ENCODE measurements around the gene PRELID1.
"Not testable (repeated sequence)": the region's sequence is repeated elsewhere in the genome, so short reads cannot be mapped to it uniquely, and the experiment has no call there.

The PRELID1 gene

DNA sequence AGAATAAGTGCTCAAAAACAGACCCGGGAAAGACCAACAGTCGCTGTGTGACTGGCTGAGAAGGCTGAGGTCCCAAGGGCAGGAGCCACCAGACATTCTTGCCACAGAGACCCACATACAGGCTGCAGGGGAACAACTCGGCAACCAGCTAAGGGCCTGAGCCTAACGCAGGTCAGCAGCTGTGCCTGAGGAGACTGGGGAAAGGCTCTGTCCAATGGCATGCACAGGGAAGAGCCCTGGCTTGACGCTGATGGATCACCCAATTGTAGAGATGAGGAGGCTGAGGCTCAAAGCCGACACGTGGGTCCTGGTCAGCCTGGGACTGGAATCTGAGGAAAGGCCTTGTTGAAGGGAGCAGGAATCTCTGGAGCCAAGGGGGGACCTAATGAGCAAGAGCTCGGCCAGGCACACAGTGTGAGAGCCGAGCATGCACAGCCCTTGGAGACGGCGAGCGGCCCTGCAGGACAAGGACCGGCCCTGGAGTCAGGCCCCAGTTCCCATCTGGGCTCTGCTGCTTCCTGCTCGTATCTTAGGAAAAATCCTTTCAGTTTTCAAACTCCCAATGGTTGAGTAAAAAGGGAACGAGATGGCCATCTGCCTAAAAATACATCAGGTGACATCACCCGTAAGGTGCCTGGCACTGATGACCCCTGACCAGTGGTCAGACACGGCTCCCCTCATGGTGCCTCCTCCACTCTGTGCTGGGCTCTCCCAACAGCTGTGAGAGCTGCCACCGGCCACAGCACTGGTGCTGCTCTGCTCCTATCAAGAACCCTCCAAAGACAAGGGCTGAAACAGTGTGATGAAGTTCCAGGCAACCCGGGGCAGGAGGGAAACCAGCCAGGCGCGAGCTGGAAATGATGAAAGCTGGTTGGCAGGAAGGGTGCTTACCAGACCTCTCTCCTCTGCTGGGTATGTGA, 31.4 kb downstream of the PRELID1 start:
- H3K9ac ChIP-seq (ENCODE audit: low read depth in 1 of 2, low read length in 2 of 2), result no peak overlapping the region
- peaks cover 49 to 92% of the 10 kb centered on the region in 2 donors for H3K36me3 ChIP-seq (ENCODE audit: control insufficient read depth in 1 of 2, insufficient read depth in 2 of 2, low read length in 2 of 2)
- no peak overlapping the region for H3K4me3 ChIP-seq (ENCODE audit: low read depth in 1 of 2, low read length in 2 of 2)
- no peaks in the 10 kb centered on the region for H3K27me3 ChIP-seq (ENCODE audit: control insufficient read depth in 1 of 2, insufficient read depth in 2 of 2, low read length in 2 of 2)
- H3K4me1 ChIP-seq (ENCODE audit: control insufficient read depth in 1 of 2, insufficient read depth in 2 of 2, low read length in 2 of 2), result no peaks in the 10 kb centered on the region
- H3K27ac ChIP-seq (ENCODE audit: low read depth, low read length), result no peak overlapping the region
- no peaks in the 10 kb centered on the region for H3K9me3 ChIP-seq (ENCODE audit: control insufficient read depth in 1 of 2, low read length in 2 of 2)

DNA sequence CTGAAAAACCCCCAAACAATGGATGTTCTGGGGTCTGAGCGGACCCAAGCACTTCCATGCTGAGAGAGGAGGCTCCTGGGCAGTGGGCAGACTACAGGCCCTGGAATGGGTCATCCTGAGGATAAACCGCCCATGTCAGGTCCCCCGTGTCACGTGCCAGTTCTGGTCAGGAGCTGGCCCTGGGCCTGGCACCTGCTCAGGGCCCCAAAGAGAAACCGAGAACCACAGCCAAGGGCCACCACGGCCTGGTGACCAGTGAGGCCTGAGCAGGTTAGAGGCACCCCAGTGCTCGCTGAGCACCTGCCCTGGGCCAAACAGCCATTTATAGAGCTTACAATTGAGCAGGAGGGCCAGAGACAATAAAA, 32.1 kb downstream of the PRELID1 start:
- no peak overlapping the region for H3K27ac ChIP-seq (ENCODE audit: low read depth, low read length)
- peaks cover 44 to 86% of the 10 kb centered on the region in 2 donors for H3K36me3 ChIP-seq (ENCODE audit: control insufficient read depth in 1 of 2, insufficient read depth in 2 of 2, low read length in 2 of 2)

DNA sequence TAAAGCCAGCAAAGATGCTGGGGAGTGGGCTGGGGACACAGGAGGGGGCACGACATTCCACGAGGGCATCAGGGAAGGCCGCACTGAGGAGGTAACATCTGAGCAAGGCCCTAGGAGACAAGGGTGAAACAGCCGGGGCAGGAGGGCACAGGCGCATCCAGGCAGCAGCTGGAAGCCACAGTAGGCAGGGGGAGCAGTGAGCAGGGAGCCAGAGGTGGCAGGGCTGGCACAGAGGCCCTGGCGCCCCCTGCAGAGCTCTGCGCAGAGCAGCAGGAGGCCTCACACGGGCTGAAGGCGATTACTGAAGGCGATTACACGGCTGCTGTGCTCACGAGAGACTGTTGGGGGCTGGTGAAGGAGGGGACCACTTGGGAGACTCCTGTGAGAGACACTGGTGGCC, 32.5 kb downstream of the PRELID1 start:
- no peaks in the 10 kb centered on the region for H3K27me3 ChIP-seq (ENCODE audit: control insufficient read depth in 1 of 2, insufficient read depth in 2 of 2, low read length in 2 of 2)
- H3K4me3 ChIP-seq (ENCODE audit: low read depth in 1 of 2, low read length in 2 of 2), result no peak overlapping the region
- no peaks in the 10 kb centered on the region for H3K9me3 ChIP-seq (ENCODE audit: control insufficient read depth in 1 of 2, low read length in 2 of 2)
- no peaks in the 10 kb centered on the region for H3K4me1 ChIP-seq (ENCODE audit: control insufficient read depth in 1 of 2, insufficient read depth in 2 of 2, low read length in 2 of 2)
- no peak overlapping the region for H3K9ac ChIP-seq (ENCODE audit: low read depth in 1 of 2, low read length in 2 of 2)
- no peak overlapping the region for H3K27ac ChIP-seq (ENCODE audit: low read depth, low read length)
- H3K36me3 ChIP-seq (ENCODE audit: control insufficient read depth in 1 of 2, insufficient read depth in 2 of 2, low read length in 2 of 2), result peaks cover 44 to 82% of the 10 kb centered on the region in 2 donors

More for the DNA sequence above, 32.1 kb downstream of the PRELID1 start:
- Histone ChIP-seq H3K9me3 (ENCODE audit: control insufficient read depth in 1 of 2, low read length in 2 of 2) (no peaks in the 10 kb centered on the region), H3K4me1 (ENCODE audit: control insufficient read depth in 1 of 2, insufficient read depth in 2 of 2, low read length in 2 of 2) (no peaks in the 10 kb centered on the region), H3K27me3 (ENCODE audit: control insufficient read depth in 1 of 2, insufficient read depth in 2 of 2, low read length in 2 of 2) (no peaks in the 10 kb centered on the region), H3K9ac (ENCODE audit: low read depth in 1 of 2, low read length in 2 of 2) (no peak overlapping the region), H3K4me3 (ENCODE audit: low read depth in 1 of 2, low read length in 2 of 2) (no peak overlapping the region)

DNA sequence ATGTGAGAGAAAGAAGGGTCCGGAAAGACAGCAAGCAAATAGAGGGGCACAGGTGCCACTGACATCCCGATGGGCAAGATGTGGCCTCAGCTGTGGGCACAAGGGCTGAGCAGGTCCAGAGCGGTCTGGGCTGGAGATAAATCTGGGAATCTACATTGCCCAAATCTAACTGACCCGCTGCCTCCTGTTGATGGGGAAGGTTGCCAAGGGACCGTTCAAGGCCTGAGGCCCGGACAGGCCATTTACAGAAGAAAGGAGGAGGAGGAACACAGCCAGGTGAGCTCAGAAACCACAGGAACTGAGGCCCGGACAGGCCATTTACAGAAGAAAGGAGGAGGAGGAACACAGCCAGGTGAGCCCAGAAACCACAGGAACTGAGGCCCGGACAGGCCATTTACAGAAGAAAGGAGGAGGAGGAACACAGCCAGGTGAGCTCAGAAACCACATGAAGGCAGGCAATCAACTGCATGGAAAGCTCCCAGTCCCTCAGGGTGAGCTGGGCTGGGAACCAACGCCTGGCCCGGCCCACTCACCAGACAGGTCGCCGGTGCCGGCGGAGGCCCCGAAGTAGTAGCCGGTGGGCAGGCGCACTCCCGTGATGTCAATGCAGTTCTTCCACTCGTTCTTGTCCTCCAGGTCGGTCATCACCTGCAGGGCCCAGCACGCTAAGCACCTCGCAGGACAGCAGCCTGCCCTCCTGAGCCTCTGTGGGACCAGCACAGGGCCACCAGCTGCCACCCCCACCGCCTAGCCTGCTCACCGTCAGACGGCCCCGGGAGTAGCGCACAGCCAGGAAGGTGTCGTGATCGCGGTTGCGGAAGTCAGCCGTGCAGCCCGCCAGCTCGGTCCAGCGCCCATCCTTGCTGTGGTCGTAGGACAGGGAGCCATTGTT, 33.2 kb downstream of the PRELID1 start:
- H3K27ac ChIP-seq (ENCODE audit: low read depth, low read length), result no peak overlapping the region
- no peaks in the 10 kb centered on the region for H3K9me3 ChIP-seq (ENCODE audit: control insufficient read depth in 1 of 2, low read length in 2 of 2)
- no peak overlapping the region for H3K9ac ChIP-seq (ENCODE audit: low read depth in 1 of 2, low read length in 2 of 2)
- H3K27me3 ChIP-seq (ENCODE audit: control insufficient read depth in 1 of 2, insufficient read depth in 2 of 2, low read length in 2 of 2), result no peaks in the 10 kb centered on the region
- H3K4me3 ChIP-seq (ENCODE audit: low read depth in 1 of 2, low read length in 2 of 2), result no peak overlapping the region
- H3K36me3 ChIP-seq (ENCODE audit: control insufficient read depth in 1 of 2, insufficient read depth in 2 of 2, low read length in 2 of 2), result peaks cover 44 to 79% of the 10 kb centered on the region in 2 donors
- no peaks in the 10 kb centered on the region for H3K4me1 ChIP-seq (ENCODE audit: control insufficient read depth in 1 of 2, insufficient read depth in 2 of 2, low read length in 2 of 2)

DNA sequence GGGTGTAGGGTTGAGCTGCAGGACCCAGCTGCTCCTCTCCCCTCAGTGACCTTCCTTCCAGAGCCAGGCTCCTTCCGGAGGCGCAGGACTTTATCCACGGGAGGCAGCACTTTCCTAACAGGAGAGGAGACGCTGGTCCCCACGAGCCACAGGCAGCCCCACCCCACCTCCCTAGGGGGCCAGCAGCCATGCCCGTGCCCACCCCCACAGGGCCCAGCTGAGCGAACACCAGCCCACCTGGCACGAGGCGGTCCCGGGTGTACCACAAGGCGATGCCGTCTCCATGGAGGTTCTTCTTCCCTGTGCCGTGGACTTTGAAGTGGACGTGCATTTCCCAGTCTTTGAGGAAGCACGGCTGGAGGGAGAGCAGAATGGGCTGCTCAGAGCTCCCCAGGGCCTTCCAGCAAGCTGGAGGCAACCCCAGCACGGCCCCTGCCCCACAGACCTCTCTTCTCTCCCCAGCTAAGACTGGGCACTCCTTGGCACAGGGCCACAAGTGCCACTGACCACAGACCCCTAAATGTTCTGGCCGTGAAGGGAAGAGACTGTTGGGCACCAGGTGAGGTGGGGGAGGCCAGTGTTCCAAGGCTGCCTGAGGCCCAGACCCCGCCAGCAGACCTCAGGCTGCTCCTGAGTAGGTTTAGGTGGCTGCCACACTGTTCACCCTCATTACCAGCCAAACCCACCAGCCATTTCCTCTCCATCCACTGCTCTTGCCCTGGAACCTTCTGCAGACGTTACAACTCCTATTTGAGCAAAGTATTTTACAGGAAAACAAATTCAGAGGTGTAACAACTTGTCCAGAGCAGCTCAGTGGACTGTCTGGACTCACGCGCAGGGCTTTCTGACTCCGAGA, 34.9 kb downstream of the PRELID1 start:
- H3K4me3 ChIP-seq (ENCODE audit: low read depth in 1 of 2, low read length in 2 of 2), result no peak overlapping the region
- H3K27ac ChIP-seq (ENCODE audit: low read depth, low read length), result no peak overlapping the region
- peaks cover 35 to 69% of the 10 kb centered on the region in 2 donors for H3K36me3 ChIP-seq (ENCODE audit: control insufficient read depth in 1 of 2, insufficient read depth in 2 of 2, low read length in 2 of 2)
- H3K9me3 ChIP-seq (ENCODE audit: control insufficient read depth in 1 of 2, low read length in 2 of 2), result no peaks in the 10 kb centered on the region
- no peak overlapping the region for H3K9ac ChIP-seq (ENCODE audit: low read depth in 1 of 2, low read length in 2 of 2)
- no peaks in the 10 kb centered on the region for H3K27me3 ChIP-seq (ENCODE audit: control insufficient read depth in 1 of 2, insufficient read depth in 2 of 2, low read length in 2 of 2)
- H3K4me1 ChIP-seq (ENCODE audit: control insufficient read depth in 1 of 2, insufficient read depth in 2 of 2, low read length in 2 of 2), result no peaks in the 10 kb centered on the region

DNA sequence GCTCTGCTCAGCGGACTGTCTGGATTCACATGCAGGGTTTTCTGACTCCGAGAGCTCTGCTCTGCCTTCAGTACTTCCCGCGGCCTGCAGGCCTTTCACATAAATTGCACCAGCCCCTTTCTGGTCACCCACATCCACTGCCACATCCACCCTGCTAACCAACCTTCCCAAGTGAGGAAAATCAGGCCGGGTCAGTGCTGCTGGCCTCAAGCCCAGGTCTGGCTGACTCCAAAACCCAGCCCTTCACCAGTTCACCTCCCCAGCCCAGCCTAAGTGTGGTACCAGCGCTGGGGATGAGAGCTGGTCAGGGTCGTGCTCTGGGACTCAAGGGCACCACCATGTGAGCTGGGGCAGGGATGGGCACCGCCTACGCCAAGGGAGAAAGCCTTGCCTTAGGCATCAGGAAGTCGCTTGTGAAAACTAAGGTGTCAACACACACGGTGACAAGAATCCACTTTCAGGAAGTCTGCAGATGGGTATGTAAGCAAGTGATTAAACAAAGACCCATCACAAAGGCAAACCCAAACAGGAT, 35.6 kb downstream of the PRELID1 start:
- H3K36me3 ChIP-seq (ENCODE audit: control insufficient read depth in 1 of 2, insufficient read depth in 2 of 2, low read length in 2 of 2), result peaks cover 28 to 66% of the 10 kb centered on the region in 2 donors
- no peaks in the 10 kb centered on the region for H3K27me3 ChIP-seq (ENCODE audit: control insufficient read depth in 1 of 2, insufficient read depth in 2 of 2, low read length in 2 of 2)
- no peak overlapping the region for H3K9ac ChIP-seq (ENCODE audit: low read depth in 1 of 2, low read length in 2 of 2)
- H3K4me1 ChIP-seq (ENCODE audit: control insufficient read depth in 1 of 2, insufficient read depth in 2 of 2, low read length in 2 of 2), result no peaks in the 10 kb centered on the region
- no peaks in the 10 kb centered on the region for H3K9me3 ChIP-seq (ENCODE audit: control insufficient read depth in 1 of 2, low read length in 2 of 2)
- no peak overlapping the region for H3K27ac ChIP-seq (ENCODE audit: low read depth, low read length)
- no peak overlapping the region for H3K4me3 ChIP-seq (ENCODE audit: low read depth in 1 of 2, low read length in 2 of 2)

DNA sequence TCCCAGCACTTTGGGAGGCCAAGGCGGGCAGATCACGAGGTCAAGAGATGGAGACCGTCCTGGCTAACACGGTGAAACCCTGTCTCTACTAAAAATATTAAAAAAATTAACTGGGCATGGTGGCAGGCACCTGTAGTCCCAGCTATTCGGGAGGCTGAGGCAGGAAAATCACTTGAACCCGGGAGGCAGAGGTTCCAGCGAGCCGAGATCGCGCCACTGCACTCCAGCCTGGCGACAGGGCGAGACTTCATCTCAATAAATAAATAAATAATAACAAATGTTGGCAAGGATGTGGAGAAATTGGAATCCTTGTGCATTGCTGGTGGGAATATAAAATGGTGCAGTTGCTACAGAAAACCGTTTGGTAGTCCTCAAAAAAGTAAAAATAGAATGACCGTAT, 39.4 kb downstream of the PRELID1 start:
- not testable (repeated sequence) for H3K27ac ChIP-seq (ENCODE audit: low read depth, low read length); H3K4me3 ChIP-seq (ENCODE audit: low read depth in 1 of 2, low read length in 2 of 2); H3K27me3 ChIP-seq (ENCODE audit: control insufficient read depth in 1 of 2, insufficient read depth in 2 of 2, low read length in 2 of 2); H3K4me1 ChIP-seq (ENCODE audit: control insufficient read depth in 1 of 2, insufficient read depth in 2 of 2, low read length in 2 of 2); H3K9ac ChIP-seq (ENCODE audit: low read depth in 1 of 2, low read length in 2 of 2); H3K9me3 ChIP-seq (ENCODE audit: control insufficient read depth in 1 of 2, low read length in 2 of 2)
- peaks cover 8 to 49% of the 10 kb centered on the region in 2 donors for H3K36me3 ChIP-seq (ENCODE audit: control insufficient read depth in 1 of 2, insufficient read depth in 2 of 2, low read length in 2 of 2)

DNA sequence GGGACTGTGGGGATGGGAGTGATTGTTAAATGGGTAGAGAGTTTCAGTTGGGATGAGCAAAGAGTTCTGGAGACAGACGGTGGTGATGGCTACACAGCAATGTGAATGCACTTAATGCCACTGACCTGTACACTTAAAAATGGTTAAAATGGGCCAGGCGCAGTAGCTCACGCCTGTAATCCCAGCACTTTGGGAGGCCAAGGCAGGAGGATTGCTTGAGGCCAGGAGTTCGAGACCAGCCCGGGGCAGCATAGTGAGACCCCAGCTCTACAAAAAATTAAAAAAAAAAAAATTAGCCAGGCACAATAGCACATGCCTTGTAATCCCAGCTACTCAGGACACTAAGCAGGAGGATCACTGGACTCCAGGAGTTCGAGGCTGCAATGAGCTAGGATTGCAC, 40.2 kb downstream of the PRELID1 start:
- no peak overlapping the region for H3K27ac ChIP-seq (ENCODE audit: low read depth, low read length)
- peaks cover 6 to 7% of the 10 kb centered on the region in 2 donors for H3K4me1 ChIP-seq (ENCODE audit: control insufficient read depth in 1 of 2, insufficient read depth in 2 of 2, low read length in 2 of 2)
- peaks cover 3 to 42% of the 10 kb centered on the region in 2 donors for H3K36me3 ChIP-seq (ENCODE audit: control insufficient read depth in 1 of 2, insufficient read depth in 2 of 2, low read length in 2 of 2)
- H3K27me3 ChIP-seq (ENCODE audit: control insufficient read depth in 1 of 2, insufficient read depth in 2 of 2, low read length in 2 of 2), result no peaks in the 10 kb centered on the region
- H3K9me3 ChIP-seq (ENCODE audit: control insufficient read depth in 1 of 2, low read length in 2 of 2), result no peaks in the 10 kb centered on the region
- H3K9ac ChIP-seq (ENCODE audit: low read depth in 1 of 2, low read length in 2 of 2), result no peak overlapping the region
- H3K4me3 ChIP-seq (ENCODE audit: low read depth in 1 of 2, low read length in 2 of 2), result no peak overlapping the region

DNA sequence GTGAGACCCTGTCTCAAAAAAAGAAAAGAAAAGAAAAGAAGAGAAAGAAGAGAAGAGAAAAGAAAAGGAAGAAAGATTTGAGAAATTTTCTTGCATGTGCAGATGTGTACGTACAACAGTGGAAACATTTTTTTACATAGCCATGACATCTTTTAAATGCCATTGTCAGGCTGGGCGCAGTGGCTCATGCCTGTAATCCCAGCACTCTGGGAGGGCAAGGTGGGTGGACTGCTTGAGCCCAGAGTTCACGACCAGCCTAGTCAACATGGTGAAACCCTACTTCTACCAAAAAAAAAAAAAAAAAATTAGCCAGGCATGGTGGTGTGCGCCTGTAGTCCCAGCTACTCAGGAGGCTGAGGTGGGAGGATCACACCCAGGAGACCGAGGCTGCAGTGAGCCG, 41.3 kb downstream of the PRELID1 start:
- H3K4me1 ChIP-seq (ENCODE audit: control insufficient read depth in 1 of 2, insufficient read depth in 2 of 2, low read length in 2 of 2), result peaks cover 16 to 17% of the 10 kb centered on the region in 2 donors
- no peaks in the 10 kb centered on the region for H3K9me3 ChIP-seq (ENCODE audit: control insufficient read depth in 1 of 2, low read length in 2 of 2)
- no peak overlapping the region for H3K9ac ChIP-seq (ENCODE audit: low read depth in 1 of 2, low read length in 2 of 2)
- no peak overlapping the region for H3K27ac ChIP-seq (ENCODE audit: low read depth, low read length)
- H3K4me3 ChIP-seq (ENCODE audit: low read depth in 1 of 2, low read length in 2 of 2), result no peak overlapping the region
- H3K36me3 ChIP-seq (ENCODE audit: control insufficient read depth in 1 of 2, insufficient read depth in 2 of 2, low read length in 2 of 2), result peaks cover 6 to 41% of the 10 kb centered on the region in 2 donors
- no peaks in the 10 kb centered on the region for H3K27me3 ChIP-seq (ENCODE audit: control insufficient read depth in 1 of 2, insufficient read depth in 2 of 2, low read length in 2 of 2)

Measured in duodenal mucosa (tissue), 2 donors.